CD4-positive, CD25-positive, alpha-beta regulatory T cell (primary cell): Measurements from ENCODE around the gene CHST7. TPM values are rescaled to one million over a fixed set of nuclear protein-coding genes. Genes with fewer than 3 reads are reported as not detected.
A peak's percentile ranks its signal among the peaks of the same experiment; 100 is the strongest.

ENCODE experiments used
- ATAC-seq, 2 donors: fragments of 150-1000 bp; cut with Tn5 transposase; one replicate each; pipeline ENCODE4 v1.10.0; 2021; ENCODE audit warnings: low read depth in 2 of 2, moderate number of reproducible peaks in 2 of 2, moderate library complexity in 1 of 2
- DNase-seq, 3 donors: peaks; one replicate each; pipeline versions ENCODE4 v3.0.0 to v3.0.0-alpha.2; 2012 to 2022; ENCODE audit warnings: mixed read lengths in 1 of 3
- H3K27ac ChIP-seq: one replicate; pipeline ENCODE4 v1.7.0; 2013; ENCODE audit warnings: mild to moderate bottlenecking, low read length; ENCODE audit not compliant: insufficient read depth, poor library complexity, severe bottlenecking
- H3K27me3 ChIP-seq: one replicate; pipeline ENCODE4 v1.7.0; 2013; ENCODE audit warnings: low read length; ENCODE audit not compliant: control insufficient read depth, insufficient read depth
- H3K36me3 ChIP-seq: one replicate; pipeline ENCODE4 v1.7.0; 2013; ENCODE audit warnings: mild to moderate bottlenecking, low read length, moderate library complexity; ENCODE audit not compliant: control insufficient read depth, insufficient read depth
- H3K4me1 ChIP-seq: 2 replicates; pipeline ENCODE4 v1.7.0; 2013; ENCODE audit warnings: mild to moderate bottlenecking, low read length; ENCODE audit not compliant: insufficient read depth, control insufficient read depth, poor library complexity, severe bottlenecking
- H3K4me3 ChIP-seq: one replicate; pipeline ENCODE4 v1.7.0; 2013; ENCODE audit warnings: low read depth, mild to moderate bottlenecking, low read length, moderate library complexity
- H3K9me3 ChIP-seq, 2 experiments: 1 replicate in 1 of 2; 2 replicates in 1 of 2; pipeline ENCODE4 v1.7.0; 2013; ENCODE audit warnings: low read length in 2 of 2, mild to moderate bottlenecking in 1 of 2, moderate library complexity in 1 of 2; ENCODE audit not compliant: control insufficient read depth in 2 of 2
- H3K27ac Mint-ChIP-seq, 3 donors: one replicate each; pipeline ENCODE4 v1.8.0; 2020 to 2022; ENCODE audit warnings: mild to moderate bottlenecking in 3 of 3, mixed read lengths in 3 of 3, moderate library complexity in 2 of 3
- H3K27me3 Mint-ChIP-seq: one replicate; pipeline ENCODE4 v1.8.0; 2022; ENCODE audit warnings: mild to moderate bottlenecking, mixed read lengths
- H3K36me3 Mint-ChIP-seq: one replicate; pipeline ENCODE4 v1.8.0; 2020; ENCODE audit warnings: mixed read lengths
- H3K4me1 Mint-ChIP-seq, 4 donors: one replicate each; pipeline ENCODE4 v1.8.0; 2020 to 2022; ENCODE audit warnings: mixed read lengths in 4 of 4, mild to moderate bottlenecking in 1 of 4
- H3K4me3 Mint-ChIP-seq, 4 donors: one replicate each; pipeline ENCODE4 v1.8.0; 2020 to 2022; ENCODE audit warnings: mild to moderate bottlenecking in 4 of 4, mixed read lengths in 4 of 4, moderate library complexity in 3 of 4
- H3K9me3 Mint-ChIP-seq, 7 donors: one replicate each; pipeline ENCODE4 v1.8.0; 2020 to 2022; ENCODE audit warnings: mixed read lengths in 7 of 7, mild to moderate bottlenecking in 3 of 7, moderate library complexity in 2 of 7
- polyA plus RNA-seq, 4 donors: library from polyadenylated mRNA; unstranded; fragments of 300-500 nt; fragmentation: Illumina TruSeq; gene quantifications; one replicate each; pipeline ENCODE4 v1.2.3, GENCODE V29; 2021
- total RNA-seq: library from RNA; stranded (reverse); gene quantifications from one replicate; pipeline ENCODE4 v1.2.3, GENCODE V29; 2022

The CHST7 gene
- total and polyA plus RNA-seq, 5 donors from 2014 or later, result 19.5 to 41.0 (median 35.0) TPM

GRCh38 chrX:46545111-46546005 lies 28.2 kb upstream of the CHST7 start, which contains the start of gene ZNF674:
Gene ZNF674, minus strand, starts transcription at chrX:46545421. Its CDS starts 3,334 bp downstream, at chrX:46542087.
- Histone ChIP-seq H3K4me3 (peak within 1 kb of the TSS; percentile 83), H3K36me3 (peaks cover 4% of the 10 kb centered on the region), H3K27me3 (no peaks in the 10 kb centered on the region), H3K4me1 (peaks cover 17% of the 10 kb centered on the region), H3K9me3 (no peaks in the 10 kb centered on the region), H3K27ac (peak within 1 kb of the TSS; percentile 79)
- Mint-ChIP-seq H3K9me3 (peaks cover 0 to 1% (median 0%) of the 10 kb centered on the region in 7 donors), H3K27ac (peak within 1 kb of the TSS; percentile 94 to 99 (median 98)), H3K36me3 (no peaks in the 10 kb centered on the region), H3K4me3 (peak within 1 kb of the TSS; percentile 91 to 98 (median 94)), H3K27me3 (peaks cover 4% of the 10 kb centered on the region), H3K4me1 (peaks cover 5 to 48% (median 18%) of the 10 kb centered on the region in 4 donors)
- ATAC-seq, result peak; percentile 94 to 95
- DNase-seq, result peak; percentile 89 to 93 (median 91)

- Mint-ChIP-seq H3K4me3 (no peak overlapping the region), H3K27ac (no peak overlapping the region)
These were observed 25.7 kb upstream of the CHST7 start for GRCh38 chrX:46547857-46548256.

GRCh38 chrX:46549914-46550313 lies 23.7 kb upstream of the CHST7 start:
- H3K9me3 ChIP-seq, result no peaks in the 10 kb centered on the region
- Mint-ChIP-seq H3K4me1 (peaks cover 5 to 30% (median 17%) of the 10 kb centered on the region in 4 donors), H3K4me3 (no peak overlapping the region), H3K27me3 (peaks cover 4% of the 10 kb centered on the region), H3K36me3 (no peaks in the 10 kb centered on the region), H3K9me3 (peaks cover 0 to 1% (median 0%) of the 10 kb centered on the region in 7 donors), H3K27ac (peak overlapping the region in 1 of 3 donors; percentile 32)
- peaks cover 11% of the 10 kb centered on the region for H3K4me1 ChIP-seq
- H3K36me3 ChIP-seq, result no peaks in the 10 kb centered on the region
- no peaks in the 10 kb centered on the region for H3K27me3 ChIP-seq
- H3K4me3 ChIP-seq, result no peak overlapping the region
- DNase-seq, result no peak
- ATAC-seq, result no peak
- H3K27ac ChIP-seq, result no peak overlapping the region

More at GRCh38 chrX:46547857-46548256, 25.7 kb upstream of the CHST7 start:
- Histone ChIP-seq H3K27ac (no peak overlapping the region), H3K9me3 (no peaks in the 10 kb centered on the region), H3K27me3 (no peaks in the 10 kb centered on the region), H3K4me1 (peaks cover 17% of the 10 kb centered on the region), H3K4me3 (no peak overlapping the region), H3K36me3 (no peaks in the 10 kb centered on the region)
- Mint-ChIP-seq H3K36me3 (no peaks in the 10 kb centered on the region), H3K4me1 (peaks cover 5 to 45% (median 18%) of the 10 kb centered on the region in 4 donors), H3K27me3 (peaks cover 4% of the 10 kb centered on the region), H3K9me3 (peaks cover 0 to 1% (median 0%) of the 10 kb centered on the region in 7 donors)
- DNase-seq, result no peak
- no peak for ATAC-seq

DNA sequence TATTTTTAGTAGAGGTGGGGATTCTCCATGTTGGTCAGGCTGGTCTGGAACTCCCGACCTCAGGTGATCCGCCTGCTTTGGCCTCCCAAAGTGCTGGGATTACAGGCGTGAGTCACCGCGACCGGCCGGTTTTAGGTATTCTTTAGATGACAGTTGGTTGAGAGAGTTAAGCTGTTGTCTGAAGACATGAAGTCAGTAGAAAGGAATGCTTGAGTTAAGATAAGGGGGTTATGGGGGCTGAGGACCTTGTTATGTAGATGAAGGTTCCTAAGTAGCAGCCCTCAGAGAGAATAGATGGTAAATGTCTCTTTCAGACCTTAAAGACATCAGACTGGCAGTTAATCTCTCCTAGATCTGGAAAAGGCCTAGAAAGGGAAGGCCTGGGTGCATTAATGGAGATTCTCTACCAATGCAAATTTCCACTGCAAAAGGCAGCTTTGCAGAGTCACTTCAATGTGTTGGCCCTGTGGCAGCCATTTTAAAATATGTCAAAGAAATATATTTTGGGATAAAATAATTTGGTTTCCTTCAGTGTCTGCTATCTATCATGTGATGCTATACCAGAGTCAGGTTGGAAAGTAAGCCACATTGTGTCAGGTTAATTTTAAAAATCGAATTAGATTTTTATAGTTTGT lies 22.0 kb upstream of the CHST7 start:
- DNase-seq (no peak), ATAC-seq (no peak)
- H3K36me3 ChIP-seq, result no peaks in the 10 kb centered on the region
- Mint-ChIP-seq H3K27me3 (no peaks in the 10 kb centered on the region), H3K4me1 (peaks cover 5 to 16% (median 10%) of the 10 kb centered on the region in 4 donors), H3K36me3 (no peaks in the 10 kb centered on the region), H3K4me3 (no peak overlapping the region), H3K27ac (no peak overlapping the region), H3K9me3 (peaks cover 0 to 1% (median 0%) of the 10 kb centered on the region in 7 donors)
- no peak overlapping the region for H3K27ac ChIP-seq
- H3K9me3 ChIP-seq, result no peaks in the 10 kb centered on the region
- H3K27me3 ChIP-seq, result no peaks in the 10 kb centered on the region
- H3K4me1 ChIP-seq, result peaks cover 2% of the 10 kb centered on the region
- H3K4me3 ChIP-seq, result no peak overlapping the region

GRCh38 chrX:46553935-46554334 lies 19.6 kb upstream of the CHST7 start:
- Histone ChIP-seq H3K27ac (no peak overlapping the region), H3K4me1 (no peaks in the 10 kb centered on the region), H3K9me3 (no peaks in the 10 kb centered on the region), H3K36me3 (no peaks in the 10 kb centered on the region), H3K4me3 (no peak overlapping the region), H3K27me3 (no peaks in the 10 kb centered on the region)
- peaks cover 2 to 6% (median 4%) of the 10 kb centered on the region in 4 donors for H3K4me1 Mint-ChIP-seq
- no peaks in the 10 kb centered on the region for H3K36me3 Mint-ChIP-seq
- H3K4me3 Mint-ChIP-seq, result no peak overlapping the region
- peaks cover 0 to under 1% (median 0%) of the 10 kb centered on the region in 7 donors for H3K9me3 Mint-ChIP-seq
- no peaks in the 10 kb centered on the region for H3K27me3 Mint-ChIP-seq
- ATAC-seq (no peak), DNase-seq (no peak)
- no peak overlapping the region for H3K27ac Mint-ChIP-seq

- Histone ChIP-seq H3K36me3 (no peaks in the 10 kb centered on the region), H3K4me3 (no peak overlapping the region), H3K27me3 (no peaks in the 10 kb centered on the region), H3K9me3 (no peaks in the 10 kb centered on the region), H3K4me1 (no peaks in the 10 kb centered on the region), H3K27ac (no peak overlapping the region)
- Mint-ChIP-seq H3K27me3 (no peaks in the 10 kb centered on the region), H3K4me1 (peaks cover 0 to 5% (median under 1%) of the 10 kb centered on the region in 4 donors), H3K27ac (no peak overlapping the region), H3K4me3 (no peak overlapping the region), H3K36me3 (no peaks in the 10 kb centered on the region), H3K9me3 (no peaks in the 10 kb centered on the region)
- ATAC-seq (no peak), DNase-seq (peak in 2 of 3 donors; percentile 26 to 33)
These were observed 18.6 kb upstream of the CHST7 start for GRCh38 chrX:46554942-46555341.

DNA sequence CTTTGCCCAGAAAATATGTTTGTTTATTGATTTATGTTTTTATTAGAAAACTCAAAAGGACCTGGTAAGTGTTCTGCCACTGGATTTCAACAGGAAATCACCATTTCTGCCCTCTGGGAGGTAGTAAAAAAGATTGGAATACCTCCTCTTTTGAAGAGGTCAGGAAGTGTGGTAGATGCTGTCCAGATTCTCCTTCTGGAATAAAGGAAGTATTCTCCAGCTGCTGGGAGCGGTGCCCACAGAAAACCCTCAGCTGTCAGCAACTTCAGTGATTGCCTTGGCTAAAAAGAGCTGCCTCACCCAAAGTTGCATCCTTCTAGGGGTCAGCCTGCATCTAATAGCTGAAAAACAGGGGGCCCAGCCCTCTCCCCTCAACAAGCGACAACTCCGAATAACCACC lies 14.5 kb upstream of the CHST7 start:
- no peak overlapping the region for H3K4me3 Mint-ChIP-seq

More for the DNA sequence above, 14.5 kb upstream of the CHST7 start:
- Mint-ChIP-seq H3K9me3 (no peaks in the 10 kb centered on the region), H3K36me3 (no peaks in the 10 kb centered on the region), H3K27ac (no peak overlapping the region), H3K27me3 (no peaks in the 10 kb centered on the region), H3K4me1 (peaks cover 4 to 9% (median 5%) of the 10 kb centered on the region in 4 donors)
- H3K27me3 ChIP-seq, result no peaks in the 10 kb centered on the region
- DNase-seq (no peak), ATAC-seq (no peak)
- no peaks in the 10 kb centered on the region for H3K36me3 ChIP-seq
- no peak overlapping the region for H3K27ac ChIP-seq
- no peaks in the 10 kb centered on the region for H3K4me1 ChIP-seq
- no peaks in the 10 kb centered on the region for H3K9me3 ChIP-seq
- no peak overlapping the region for H3K4me3 ChIP-seq
